HCT116 (cell line): Measurements from ENCODE around the gene CATSPER4. TPM values are rescaled to one million over a fixed set of nuclear protein-coding genes. Genes with fewer than 3 reads are reported as not detected.

Source experiments
- ATAC-seq: fragments of 200-7000 bp; cut with Tn5 transposase; 2 replicates; pipeline ENCODE4 v1.9.1; 2020; ENCODE audit warnings: mild to moderate bottlenecking, moderate library complexity
- BruUV-seq: library from RNA; stranded (reverse); fragments of 400-500 nt; replicated peaks from 2 replicates; lab custom pipeline; 2021; lab: Mats Ljungman, UMichigan
- CTCF ChIA-PET: fragments of 300-600 bp; sonication (Branson Sonifier 250); formaldehyde crosslinking; loops from one replicate; lab custom pipeline; 2021; ENCODE audit warnings: antibody characterized with exemption; lab: Charles Lee
- POLR2A ChIA-PET: fragments of 300-600, 350-600 bp; sonication (Branson Sonifier 250); formaldehyde crosslinking; loops from one replicate; lab custom pipeline; 2021; ENCODE audit warnings: antibody characterized with exemption; lab: Charles Lee
- RAD21 ChIA-PET, 2 experiments: fragments of 300-600 bp; sonication (Branson Sonifier 250); formaldehyde crosslinking; loops; one replicate each; lab custom pipeline; 2023; ENCODE audit warnings: low total read pairs in 2 of 2; ENCODE audit not compliant: uncharacterized antibody in 2 of 2, unreplicated experiment in 2 of 2, low non-redundant PET in 1 of 2; lab: Charles Lee
- DNase-seq: peaks from one replicate; pipeline ENCODE4 v3.0.0-alpha.2; 2010; ENCODE audit warnings: low read depth, low spot score
- H2AFZ ChIP-seq: fragments of 200-600 bp; shearing (Covaris generic), sonication (generic); 2 replicates; pipeline ENCODE4 v1.6.1; 2017; ENCODE audit warnings: low read depth, mixed run types, mixed read lengths, antibody characterized with exemption, low read length; ENCODE audit not compliant: poor library complexity, severe bottlenecking
- H3K27ac ChIP-seq: 2 replicates; pipeline ENCODE4 v1.5.1; 2012; ENCODE audit warnings: low read depth, low read length
- H3K27me3 ChIP-seq: fragments of 200-600 bp; sonication (generic); 2 replicates; pipeline ENCODE4 v1.6.1; 2016; ENCODE audit warnings: mixed run types, low read length, mixed read lengths; ENCODE audit not compliant: insufficient read depth
- H3K36me3 ChIP-seq, 2 experiments: fragments of 200-500 bp in 1 of 2; fragments of 200-600 bp in 1 of 2; sonication (Bioruptor generic) in 1 of 2; sonication (generic) in 1 of 2; 2 replicates each; pipeline versions ENCODE4 v1.5.1 to v1.6.1; 2014 to 2016; ENCODE audit warnings: low read length in 2 of 2, inconsistent platforms in 1 of 2, mixed read lengths in 1 of 2, mixed run types in 1 of 2; ENCODE audit not compliant: insufficient read depth in 2 of 2, control insufficient read depth in 1 of 2
- H3K4me1 ChIP-seq, 2 experiments: fragments of 200-600 bp in 1 of 2; sonication (generic) in 1 of 2; 2 replicates each; pipeline versions ENCODE4 v1.5.1 to v1.6.1; 2012 to 2017; ENCODE audit warnings: low read length in 2 of 2, inconsistent platforms in 1 of 2, mild to moderate bottlenecking in 1 of 2, mixed read lengths in 1 of 2, mixed run types in 1 of 2, moderate library complexity in 1 of 2; ENCODE audit not compliant: insufficient read depth in 2 of 2, control insufficient read depth in 1 of 2
- H3K4me2 ChIP-seq: fragments of 200-600 bp; sonication (generic); 2 replicates; pipeline ENCODE4 v1.6.1; 2017; ENCODE audit warnings: mixed run types, low read length, mixed read lengths
- H3K4me3 ChIP-seq, 2 experiments: fragments of 200-600 bp in 1 of 2; sonication (generic) in 1 of 2; replicated peaks in 1 of 2; 2 replicates each; pipeline ENCODE4 v1.5.1; 2011 to 2016; ENCODE audit warnings: low read length in 2 of 2, control low read depth in 1 of 2, low read depth in 1 of 2, mild to moderate bottlenecking in 1 of 2, mixed read lengths in 1 of 2, mixed run types in 1 of 2
- H3K79me2 ChIP-seq: fragments of 200-600 bp; sonication (generic); 2 replicates; pipeline ENCODE4 v1.6.1; 2017; ENCODE audit warnings: mild to moderate bottlenecking, mixed run types, low read length, moderate library complexity, mixed read lengths; ENCODE audit not compliant: insufficient read depth
- H3K9ac ChIP-seq: fragments of 200-600 bp; sonication (generic); 2 replicates; pipeline ENCODE4 v1.6.1; 2016; ENCODE audit warnings: low read length, mixed read lengths
- H3K9me2 ChIP-seq: fragments of 200-600 bp; sonication (generic), shearing (Covaris generic); 2 replicates; pipeline ENCODE4 v1.6.1; 2017; ENCODE audit warnings: mixed run types, mild to moderate bottlenecking, moderate library complexity; ENCODE audit not compliant: insufficient read depth
- H3K9me3 ChIP-seq, 2 experiments: fragments of 200-500 bp in 1 of 2; fragments of 200-600 bp in 1 of 2; sonication (Bioruptor generic) in 1 of 2; sonication (generic) in 1 of 2; 2 replicates each; pipeline ENCODE4 v1.6.1; 2014 to 2017; ENCODE audit warnings: low read length in 2 of 2, mixed read lengths in 2 of 2, inconsistent platforms in 1 of 2, low read depth in 1 of 2, mild to moderate bottlenecking in 1 of 2, mixed run types in 1 of 2, moderate library complexity in 1 of 2; ENCODE audit not compliant: control insufficient read depth in 1 of 2, insufficient read depth in 1 of 2
- H4K20me1 ChIP-seq: fragments of 200-600 bp; sonication (generic), shearing (Covaris generic); 2 replicates; pipeline ENCODE4 v1.6.1; 2017; ENCODE audit warnings: mixed run types, mild to moderate bottlenecking, moderate library complexity; ENCODE audit not compliant: insufficient read depth
- EZH2 ChIP-seq: fragments of 200-600 bp; sonication (generic); IDR thresholded peaks from 2 replicates; pipeline ENCODE4 v1.6.1; 2017; ENCODE audit warnings: antibody characterized with exemption, mixed run types
- FOSL1 ChIP-seq: IDR thresholded peaks from 2 replicates; pipeline ENCODE4 v1.6.1; 2012; ENCODE audit warnings: low read depth
- POLR2AphosphoS5 ChIP-seq: IDR thresholded peaks from 2 replicates; pipeline ENCODE4 v1.6.1; 2011; ENCODE audit warnings: mild to moderate bottlenecking, low read depth, low read length, moderate library complexity
- RAD21 ChIP-seq: IDR thresholded peaks from 2 replicates; pipeline ENCODE4 v1.6.1; 2012; ENCODE audit warnings: low read depth, mild to moderate bottlenecking
- TCF7L2 ChIP-seq: IDR thresholded peaks from 2 replicates; pipeline ENCODE4 v1.7.0; 2011; ENCODE audit warnings: borderline replicate concordance, inconsistent platforms; ENCODE audit not compliant: insufficient read depth, insufficient read length; ENCODE audit errors: extremely low read depth
- YY1 ChIP-seq: IDR thresholded peaks from 2 replicates; pipeline ENCODE4 v1.6.1; 2011; ENCODE audit warnings: low read length, low read depth, moderate library complexity, mild to moderate bottlenecking; ENCODE audit not compliant: insufficient replicate concordance; ENCODE audit errors: extremely low read depth
- ZFX ChIP-seq: fragments of 450-650 bp; IDR thresholded peaks from 2 replicates; pipeline ENCODE4 v1.6.1; 2017
- intact Hi-C: fragments of 100-400 bp; cut with micrococcal nuclease; formaldehyde crosslinking; loops from 2 replicates; pipeline ENCODE4 v1.10.0; 2022
- total RNA-seq: library from RNA; stranded (reverse); gene quantifications from one replicate; pipeline ENCODE4 v1.2.1, GENCODE V29; 2021; ENCODE audit not compliant: unreplicated experiment
- TF ChIP-seq, protein P1 (sequence below): IDR thresholded peaks from 2 replicates; pipeline ENCODE4 v1.6.1; 2012
- TF ChIP-seq, protein P2 (sequence below), 3 experiments: fragments of 200-600 bp in 1 of 3; sonication (generic) in 1 of 3; IDR thresholded peaks in 2 of 3; conservative IDR thresholded peaks in 1 of 3; 2 replicates each; pipeline ENCODE4 v1.5.1; 2012 to 2017; ENCODE audit warnings: low read depth in 2 of 3, low read length in 2 of 3, antibody characterized with exemption in 1 of 3, borderline replicate concordance in 1 of 3, control low read depth in 1 of 3, mild to moderate bottlenecking in 1 of 3, mixed read lengths in 1 of 3, mixed run types in 1 of 3, moderate library complexity in 1 of 3; ENCODE audit not compliant: insufficient read depth in 1 of 3
- TF ChIP-seq, protein P3 (sequence below): IDR thresholded peaks from 2 replicates; pipeline ENCODE4 v1.6.1; 2012
- TF ChIP-seq, protein P4 (sequence below): IDR thresholded peaks from 2 replicates; pipeline ENCODE4 v1.6.1; 2011; ENCODE audit warnings: mild to moderate bottlenecking, low read length, moderate library complexity; ENCODE audit not compliant: insufficient replicate concordance; ENCODE audit errors: extremely low read depth

Gene CATSPER4
- total RNA-seq, 1 experiment from 2014 or later: not detected

DNA sequence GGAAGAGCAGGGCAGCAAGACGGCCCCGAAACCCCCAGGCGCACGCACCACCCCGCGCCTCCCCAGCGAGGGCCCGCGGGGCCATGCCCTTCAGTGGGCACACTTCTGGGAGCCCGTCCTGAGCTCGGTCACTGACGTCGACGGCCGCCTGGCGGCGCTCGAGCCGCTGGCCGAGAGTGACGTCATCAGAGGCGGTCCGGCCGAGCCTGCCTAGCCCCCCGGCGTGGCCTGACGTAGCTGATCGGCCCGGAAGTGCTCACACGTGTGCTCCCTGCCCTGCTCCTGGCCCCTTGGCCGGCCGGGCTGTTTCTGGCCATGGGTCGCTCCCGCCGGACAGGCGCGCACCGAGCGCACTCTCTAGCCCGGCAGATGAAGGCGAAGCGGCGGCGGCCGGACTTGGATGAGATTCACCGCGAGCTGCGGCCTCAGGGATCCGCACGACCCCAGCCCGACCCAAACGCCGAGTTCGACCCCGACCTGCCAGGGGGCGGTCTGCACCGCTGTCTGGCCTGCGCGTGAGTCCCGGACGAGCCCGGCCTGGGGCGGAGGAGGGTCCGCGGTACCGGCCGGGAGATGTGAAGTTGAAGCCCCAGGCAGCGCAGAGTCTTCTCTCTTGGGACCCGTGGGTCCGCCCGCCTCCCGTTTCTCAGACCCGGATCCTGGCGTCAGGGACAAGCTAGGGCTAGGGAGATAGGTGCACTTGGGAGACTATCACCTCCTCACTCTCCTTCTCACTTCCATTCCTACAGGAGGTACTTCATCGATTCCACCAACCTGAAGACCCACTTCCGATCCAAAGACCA lies 20.5 kb upstream of the CATSPER4 start, which contains the start of gene ZNF593:
TSS of gene ZNF593 (plus strand) at position 240 of the 803 bp plus-strand sequence. CDS start at position 316, 76 bp downstream.
- Histone ChIP-seq H3K4me2 (peak within 1 kb of the TSS; percentile 98), H3K9ac (peak within 1 kb of the TSS; percentile 93), H3K9me2 (no peaks in the 10 kb centered on the region), H3K4me1 (peaks cover 4 to 22% of the 10 kb centered on the region in 2 experiments; a peak in 3 of 4 replicates), H4K20me1 (no peaks in the 10 kb centered on the region), H3K36me3 (no peaks in the 10 kb centered on the region; a peak in 1 of 4 replicates), H3K79me2 (peaks cover 20% of the 10 kb centered on the region), H3K27me3 (no peaks in the 10 kb centered on the region), H2AFZ (peak within 1 kb of the TSS; percentile 33), H3K27ac (peak within 1 kb of the TSS; percentile 74), H3K9me3 (no peaks in the 10 kb centered on the region), H3K4me3 (peak within 1 kb of the TSS; percentile 89 to 96)
- ChIA-PET CTCF (interaction anchor here (0.7 to 2.0 kb wide), 20 partner anchors 8 to 247 kb away, joined by 3 to 27 read pairs (median 4); partner anchors contain the start of gene CEP85), POLR2A (interaction anchor here (1.2 to 1.6 kb wide), 4 partner anchors 9 to 64 kb away, joined by 3 to 8 read pairs (median 5); partner anchors contain the start of gene CEP85), RAD21 (interaction anchor here (0.7 to 1.0 kb wide), 2 partner anchors 64 kb away, joined by 4 to 6 read pairs; partner anchors contain the start of gene CEP85 (in 2 of the 2))
- intact Hi-C loops: loop anchor here (5.0 kb wide), 3 partner anchors 133 to 222 kb away; no protein-coding TSS in a partner anchor
- TSS peak; percentile 87 for BruUV-seq
- ATAC-seq (peak; percentile 92), DNase-seq (peak; percentile 86)
- TF ChIP-seq RAD21: peak; percentile 59
- no peak for TF ChIP-seq EZH2
- TF ChIP-seq FOSL1: no peak
- peak; percentile 91 for TF ChIP-seq POLR2AphosphoS5
- TF ChIP-seq YY1: peak; percentile 57
- peak; percentile 27 for TF ChIP-seq TCF7L2
- TF ChIP-seq, protein P1, sequence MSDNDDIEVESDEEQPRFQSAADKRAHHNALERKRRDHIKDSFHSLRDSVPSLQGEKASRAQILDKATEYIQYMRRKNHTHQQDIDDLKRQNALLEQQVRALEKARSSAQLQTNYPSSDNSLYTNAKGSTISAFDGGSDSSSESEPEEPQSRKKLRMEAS: peak; percentile 98
- peak; percentile 56; the same call in 1 of the 2 replicates for TF ChIP-seq ZFX
- TF ChIP-seq, protein P2, sequence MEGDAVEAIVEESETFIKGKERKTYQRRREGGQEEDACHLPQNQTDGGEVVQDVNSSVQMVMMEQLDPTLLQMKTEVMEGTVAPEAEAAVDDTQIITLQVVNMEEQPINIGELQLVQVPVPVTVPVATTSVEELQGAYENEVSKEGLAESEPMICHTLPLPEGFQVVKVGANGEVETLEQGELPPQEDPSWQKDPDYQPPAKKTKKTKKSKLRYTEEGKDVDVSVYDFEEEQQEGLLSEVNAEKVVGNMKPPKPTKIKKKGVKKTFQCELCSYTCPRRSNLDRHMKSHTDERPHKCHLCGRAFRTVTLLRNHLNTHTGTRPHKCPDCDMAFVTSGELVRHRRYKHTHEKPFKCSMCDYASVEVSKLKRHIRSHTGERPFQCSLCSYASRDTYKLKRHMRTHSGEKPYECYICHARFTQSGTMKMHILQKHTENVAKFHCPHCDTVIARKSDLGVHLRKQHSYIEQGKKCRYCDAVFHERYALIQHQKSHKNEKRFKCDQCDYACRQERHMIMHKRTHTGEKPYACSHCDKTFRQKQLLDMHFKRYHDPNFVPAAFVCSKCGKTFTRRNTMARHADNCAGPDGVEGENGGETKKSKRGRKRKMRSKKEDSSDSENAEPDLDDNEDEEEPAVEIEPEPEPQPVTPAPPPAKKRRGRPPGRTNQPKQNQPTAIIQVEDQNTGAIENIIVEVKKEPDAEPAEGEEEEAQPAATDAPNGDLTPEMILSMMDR (IDR thresholded peaks at IDR 0.05 in 2 of 3, conservative IDR thresholded peaks at IDR 0.05 in 1 of 3; ENCODE audit: borderline replicate concordance in 1 of 3, insufficient read depth in 1 of 3, low read depth in 2 of 3, low read length in 2 of 3): peak; percentile 80 to 84 (median 81)
- TF ChIP-seq, protein P3, sequence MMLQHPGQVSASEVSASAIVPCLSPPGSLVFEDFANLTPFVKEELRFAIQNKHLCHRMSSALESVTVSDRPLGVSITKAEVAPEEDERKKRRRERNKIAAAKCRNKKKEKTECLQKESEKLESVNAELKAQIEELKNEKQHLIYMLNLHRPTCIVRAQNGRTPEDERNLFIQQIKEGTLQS: no peak
- TF ChIP-seq, protein P4, sequence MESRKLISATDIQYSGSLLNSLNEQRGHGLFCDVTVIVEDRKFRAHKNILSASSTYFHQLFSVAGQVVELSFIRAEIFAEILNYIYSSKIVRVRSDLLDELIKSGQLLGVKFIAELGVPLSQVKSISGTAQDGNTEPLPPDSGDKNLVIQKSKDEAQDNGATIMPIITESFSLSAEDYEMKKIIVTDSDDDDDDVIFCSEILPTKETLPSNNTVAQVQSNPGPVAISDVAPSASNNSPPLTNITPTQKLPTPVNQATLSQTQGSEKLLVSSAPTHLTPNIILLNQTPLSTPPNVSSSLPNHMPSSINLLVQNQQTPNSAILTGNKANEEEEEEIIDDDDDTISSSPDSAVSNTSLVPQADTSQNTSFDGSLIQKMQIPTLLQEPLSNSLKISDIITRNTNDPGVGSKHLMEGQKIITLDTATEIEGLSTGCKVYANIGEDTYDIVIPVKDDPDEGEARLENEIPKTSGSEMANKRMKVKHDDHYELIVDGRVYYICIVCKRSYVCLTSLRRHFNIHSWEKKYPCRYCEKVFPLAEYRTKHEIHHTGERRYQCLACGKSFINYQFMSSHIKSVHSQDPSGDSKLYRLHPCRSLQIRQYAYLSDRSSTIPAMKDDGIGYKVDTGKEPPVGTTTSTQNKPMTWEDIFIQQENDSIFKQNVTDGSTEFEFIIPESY: peak; percentile 43
